ENCODE measurements around the gene TSKS. TPM values are rescaled to one million over a fixed set of nuclear protein-coding genes. Genes with fewer than 3 reads are reported as not detected.
A peak's percentile ranks its signal among the peaks of the same experiment; 100 is the strongest.

Gene TSKS
- polyA plus RNA-seq, 1 donor (not counting 4 experiments of a cell fraction or from before 2014, with no cell fraction given), result 1.9 TPM

- H3K27ac ChIP-seq (ENCODE audit: control insufficient read depth, insufficient read depth, low read length), result peak within 1 kb of the TSS; percentile 100
- dilution Hi-C loops (cut with MboI; ENCODE audit: extremely low pct_ligation_motif_present, low sequenced_read_pairs), result no loop called here
- H4K20me1 ChIP-seq (ENCODE audit: control insufficient read depth, extremely low read depth, insufficient read depth, low read length), result peaks cover 4% of the 10 kb centered on the region
- H3K9ac ChIP-seq (ENCODE audit: control insufficient read depth, extremely low read depth, insufficient read depth, low read length), result peak within 1 kb of the TSS; percentile 93
- H3K27me3 ChIP-seq (ENCODE audit: control insufficient read depth, extremely low read depth, insufficient read depth, low read length), result no peaks in the 10 kb centered on the region
- peak within 1 kb of the TSS; percentile 100 for H3K4me2 ChIP-seq (ENCODE audit: control insufficient read depth, extremely low read depth, insufficient read depth, low read depth, low read length)
- peaks cover 26% of the 10 kb centered on the region for H3K4me1 ChIP-seq (ENCODE audit: control insufficient read depth, extremely low read depth, insufficient read depth, low read length)
- peaks cover 3 to 6% of the 10 kb centered on the region in 2 experiments for H3K36me3 ChIP-seq (ENCODE audit: control insufficient read depth in 2 of 2, extremely low read depth in 1 of 2, insufficient read depth in 2 of 2, low read length in 2 of 2)
- H3K9me3 ChIP-seq (ENCODE audit: control insufficient read depth, low read depth, low read length), result no peaks in the 10 kb centered on the region
- H3K79me2 ChIP-seq (ENCODE audit: control insufficient read depth, insufficient read depth, low read length), result peaks cover 40% of the 10 kb centered on the region
- no peak for TF ChIP-seq CTCF (optimal IDR thresholded peaks at IDR 0.05 in 1 of 3, IDR thresholded peaks at IDR 0.05 in 1 of 3, conservative IDR thresholded peaks at IDR 0.05 in 1 of 3; ENCODE audit: extremely low read depth in 1 of 3, insufficient read depth in 2 of 3, low read length in 3 of 3)
- no peak for TF ChIP-seq EZH2 (IDR thresholded peaks at IDR 0.05; ENCODE audit: low read length)
- no peak for FAIRE-seq
- no peak for DNase-seq (ENCODE audit: low read depth, low spot score)
- peak within 1 kb of the TSS; percentile 88 to 96 (median 95) for H3K4me3 ChIP-seq (ENCODE audit: control insufficient read depth in 2 of 3, extremely low read depth in 1 of 3, insufficient read depth in 2 of 3, low read depth in 1 of 3, low read length in 3 of 3)
- H2AFZ ChIP-seq (ENCODE audit: control insufficient read depth, low read length), result peak within 1 kb of the TSS; percentile 96
- H3K9me1 ChIP-seq (ENCODE audit: control insufficient read depth, extremely low read depth, insufficient read depth, low read length), result peaks cover 2% of the 10 kb centered on the region
These were observed 3.8 kb upstream of the TSKS start, which contains the start of gene AP2A1 for GRCh38 chr19:49766930-49767299. Gene AP2A1, plus strand, starts transcription at chr19:49767001. Its CDS starts 133 bp downstream, at chr19:49767134.

- peak overlapping the region; percentile 96 for H2AFZ ChIP-seq (ENCODE audit: control insufficient read depth, low read length)
- H3K27ac ChIP-seq (ENCODE audit: control insufficient read depth, insufficient read depth, low read length), result peak overlapping the region; percentile 100
- peak overlapping the region; percentile 32 to 83 (median 79) for H3K4me3 ChIP-seq (ENCODE audit: control insufficient read depth in 2 of 3, extremely low read depth in 1 of 3, insufficient read depth in 2 of 3, low read depth in 1 of 3, low read length in 3 of 3)
- peaks cover 1 to 3% of the 10 kb centered on the region in 2 experiments for H3K36me3 ChIP-seq (ENCODE audit: control insufficient read depth in 2 of 2, extremely low read depth in 1 of 2, insufficient read depth in 2 of 2, low read length in 2 of 2)
- H4K20me1 ChIP-seq (ENCODE audit: control insufficient read depth, extremely low read depth, insufficient read depth, low read length), result peaks cover 4% of the 10 kb centered on the region
- H3K9me1 ChIP-seq (ENCODE audit: control insufficient read depth, extremely low read depth, insufficient read depth, low read length), result peaks cover 2% of the 10 kb centered on the region
- peak; percentile 93 for FAIRE-seq
- peak overlapping the region; percentile 100 for H3K4me2 ChIP-seq (ENCODE audit: control insufficient read depth, extremely low read depth, insufficient read depth, low read depth, low read length)
- DNase-seq (ENCODE audit: low read depth, low spot score), result peak; percentile 100
- peaks cover 32% of the 10 kb centered on the region for H3K4me1 ChIP-seq (ENCODE audit: control insufficient read depth, extremely low read depth, insufficient read depth, low read length)
- no peaks in the 10 kb centered on the region for H3K9me3 ChIP-seq (ENCODE audit: control insufficient read depth, low read depth, low read length)
- TF ChIP-seq CTCF (optimal IDR thresholded peaks at IDR 0.05 in 1 of 3, IDR thresholded peaks at IDR 0.05 in 1 of 3, conservative IDR thresholded peaks at IDR 0.05 in 1 of 3; ENCODE audit: extremely low read depth in 1 of 3, insufficient read depth in 2 of 3, low read length in 3 of 3) (no peak), EZH2 (IDR thresholded peaks at IDR 0.05; ENCODE audit: low read length) (no peak)
- peaks cover 36% of the 10 kb centered on the region for H3K79me2 ChIP-seq (ENCODE audit: control insufficient read depth, insufficient read depth, low read length)
- no peaks in the 10 kb centered on the region for H3K27me3 ChIP-seq (ENCODE audit: control insufficient read depth, extremely low read depth, insufficient read depth, low read length)
- dilution Hi-C loops (cut with MboI; ENCODE audit: extremely low pct_ligation_motif_present, low sequenced_read_pairs), result no loop called here
- peak overlapping the region; percentile 92 for H3K9ac ChIP-seq (ENCODE audit: control insufficient read depth, extremely low read depth, insufficient read depth, low read length)
These were observed 3.2 kb upstream of the TSKS start for GRCh38 chr19:49766007-49766929.
